Left hindlimb (tissue), 1 donor: Measurements from ENCODE around the gene WDR81.
"Not testable (repeated sequence)": the region's sequence is repeated elsewhere in the genome, so short reads cannot be mapped to it uniquely, and the experiment has no call there.

Experiments
- DNase-seq: peaks from one replicate; pipeline ENCODE4 v3.0.0-alpha.2; 2018

The WDR81 gene

GRCh38 chr17:1724351-1724868 lies at the start of gene WDR81:
Gene WDR81 (plus strand): TSS chr17:1724704. CDS start chr17:1724960, 256 bp downstream.
- DNase-seq = peak; percentile 93

- DNase-seq = no peak
These were observed 48.1 kb upstream of the WDR81 start for GRCh38 chr17:1676401-1676800.

GRCh38 chr17:1683459-1683858 lies 41.0 kb upstream of the WDR81 start:
- no peak for DNase-seq

GRCh38 chr17:1684378-1685189 lies 39.9 kb upstream of the WDR81 start, which contains the start of gene PRPF8:
Gene PRPF8 (minus strand): TSS chr17:1684867. CDS start chr17:1684571, 296 bp downstream.
- peak; percentile 99 for DNase-seq

GRCh38 chr17:1686086-1686485 lies 38.4 kb upstream of the WDR81 start:
- DNase-seq = no peak

- not testable (repeated sequence) for DNase-seq
These were observed 36.1 kb upstream of the WDR81 start for GRCh38 chr17:1688405-1688804.

GRCh38 chr17:1690544-1691221 lies 33.8 kb upstream of the WDR81 start:
- DNase-seq = no peak

GRCh38 chr17:1693339-1693738 lies 31.2 kb upstream of the WDR81 start:
- no peak for DNase-seq

GRCh38 chr17:1695365-1695764 lies 29.1 kb upstream of the WDR81 start:
- DNase-seq = no peak

GRCh38 chr17:1697681-1698080 lies 26.8 kb upstream of the WDR81 start:
- DNase-seq = no peak

- DNase-seq = not testable (repeated sequence)
These were observed 24.6 kb upstream of the WDR81 start for GRCh38 chr17:1699891-1700290.

- DNase-seq = no peak
These were observed 21.4 kb upstream of the WDR81 start for GRCh38 chr17:1703063-1703462.

GRCh38 chr17:1705004-1705403 lies 19.5 kb upstream of the WDR81 start:
- DNase-seq = no peak

GRCh38 chr17:1707107-1707506 lies 17.4 kb upstream of the WDR81 start:
- DNase-seq = no peak

- not testable (repeated sequence) for DNase-seq
These were observed 15.6 kb upstream of the WDR81 start for GRCh38 chr17:1708791-1709346.

- DNase-seq = peak; percentile 36
These were observed 15.0 kb upstream of the WDR81 start for GRCh38 chr17:1709403-1709951.

GRCh38 chr17:1709971-1710806 lies 14.3 kb upstream of the WDR81 start, which contains the start of gene TLCD2:
Gene TLCD2 (minus strand): TSS chr17:1710377. CDS start chr17:1710242, 135 bp downstream.
- DNase-seq = peak; percentile 82

GRCh38 chr17:1710807-1711553 lies 13.5 kb upstream of the WDR81 start:
- DNase-seq = peak; percentile 37

GRCh38 chr17:1711804-1712203 lies 12.7 kb upstream of the WDR81 start:
- no peak for DNase-seq

GRCh38 chr17:1712271-1712670 lies 12.2 kb upstream of the WDR81 start:
- no peak for DNase-seq

GRCh38 chr17:1713160-1713877 lies 11.2 kb upstream of the WDR81 start:
- no peak for DNase-seq
